CD4-positive, alpha-beta T cell treated with Interleukin-6 at 100 ng/mL for 8 hours (primary cell): ENCODE results near the gene CYP2C19.
"Not testable (repeated sequence)": the region's sequence is repeated elsewhere in the genome, so short reads cannot be mapped to it uniquely, and the experiment has no call there.

Experiments
- DNase-seq: peaks from one replicate; pipeline ENCODE4 v3.0.0-alpha.2; 2020; ENCODE audit warnings: mixed read lengths, low spot score

Gene CYP2C19

DNA sequence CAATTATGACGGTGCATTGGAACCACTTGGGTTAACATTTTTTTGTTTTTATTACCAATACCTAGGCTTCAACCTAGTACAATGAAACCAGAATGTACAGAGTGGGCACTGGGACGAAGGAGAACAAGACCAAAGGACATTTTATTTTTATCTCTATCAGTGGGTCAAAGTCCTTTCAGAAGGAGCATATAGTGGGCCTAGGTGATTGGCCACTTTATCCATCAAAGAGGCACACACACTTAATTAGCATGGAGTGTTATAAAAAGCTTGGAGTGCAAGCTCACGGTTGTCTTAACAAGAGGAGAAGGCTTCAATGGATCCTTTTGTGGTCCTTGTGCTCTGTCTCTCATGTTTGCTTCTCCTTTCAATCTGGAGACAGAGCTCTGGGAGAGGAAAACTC is at the start of gene CYP2C19:
Gene CYP2C19 (plus strand): TSS at position 289 of the 400 bp plus-strand sequence. CDS start 25 bp downstream, at position 314.
- DNase-seq = no peak

DNA sequence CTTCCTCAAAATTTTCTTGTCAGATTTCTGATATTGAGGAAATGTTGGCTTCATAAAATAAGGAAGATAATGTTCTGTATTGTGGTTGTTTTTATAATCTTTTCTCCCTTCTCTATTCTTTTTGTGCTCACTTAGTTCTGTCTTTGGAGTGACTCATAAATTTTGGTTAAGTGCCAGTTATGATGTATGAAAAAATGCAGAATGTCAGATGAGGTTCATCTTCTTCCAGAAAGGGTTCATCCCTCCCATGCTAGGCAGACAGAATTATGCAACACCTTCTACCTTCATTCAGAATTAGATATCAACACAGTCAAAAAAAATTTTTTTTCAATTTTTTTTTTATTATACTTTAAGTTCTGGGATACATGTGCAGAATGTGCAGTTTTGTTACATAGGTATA is 36.6 kb upstream of the CYP2C19 start:
- no peak for DNase-seq

DNA sequence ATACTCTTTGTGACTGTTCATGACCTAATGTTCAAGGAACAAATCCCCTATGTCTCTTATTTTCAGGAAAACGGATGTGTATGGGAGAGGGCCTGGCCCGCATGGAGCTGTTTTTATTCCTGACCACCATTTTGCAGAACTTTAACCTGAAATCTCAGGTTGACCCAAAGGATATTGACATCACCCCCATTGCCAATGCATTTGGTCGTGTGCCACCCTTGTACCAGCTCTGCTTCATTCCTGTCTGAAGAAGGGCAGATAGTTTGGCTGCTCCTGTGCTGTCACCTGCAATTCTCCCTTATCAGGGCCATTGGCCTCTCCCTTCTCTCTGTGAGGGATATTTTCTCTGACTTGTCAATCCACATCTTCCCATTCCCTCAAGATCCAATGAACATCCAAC is 27.3 kb upstream of the CYP2C19 start:
- DNase-seq = no peak

DNA sequence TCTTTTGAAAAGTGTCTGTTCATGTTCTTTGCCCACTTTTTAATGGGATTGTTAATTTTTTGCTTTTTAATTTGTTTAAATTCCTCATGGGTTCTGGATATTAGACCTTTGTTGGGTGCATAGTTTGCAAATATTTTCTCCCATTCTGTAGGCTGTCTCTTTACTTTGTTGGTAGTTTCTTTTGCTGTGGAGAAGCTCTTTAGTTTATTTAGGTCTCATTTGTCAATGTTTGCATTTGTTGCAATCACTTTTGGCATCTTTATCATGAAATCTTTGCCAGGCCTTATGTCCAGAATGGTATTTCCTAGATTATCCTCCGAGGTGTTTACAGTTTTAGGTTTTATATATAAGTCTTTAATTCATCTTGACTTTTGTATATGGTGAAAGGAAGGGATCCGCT is 23.9 kb upstream of the CYP2C19 start:
- DNase-seq = no peak

DNA sequence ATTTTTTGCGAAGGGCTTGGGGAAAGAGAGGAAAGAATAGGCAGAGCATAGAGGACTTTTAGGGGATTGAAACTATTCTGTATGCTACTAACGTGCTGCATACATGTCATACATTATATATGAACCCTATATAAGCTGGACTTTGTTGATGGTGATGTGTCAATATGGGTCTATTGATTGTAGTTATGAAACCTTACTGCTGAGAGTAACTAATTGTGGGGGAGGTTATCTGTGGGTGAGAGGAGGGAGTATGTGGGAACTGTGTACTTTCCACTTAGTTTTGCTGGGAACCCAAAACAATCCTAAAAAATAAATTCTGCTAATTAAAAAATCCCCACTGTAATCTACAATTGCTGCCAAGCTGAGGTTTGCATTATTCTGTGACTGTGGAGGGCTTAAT is 15.3 kb upstream of the CYP2C19 start:
- DNase-seq = no peak

DNA sequence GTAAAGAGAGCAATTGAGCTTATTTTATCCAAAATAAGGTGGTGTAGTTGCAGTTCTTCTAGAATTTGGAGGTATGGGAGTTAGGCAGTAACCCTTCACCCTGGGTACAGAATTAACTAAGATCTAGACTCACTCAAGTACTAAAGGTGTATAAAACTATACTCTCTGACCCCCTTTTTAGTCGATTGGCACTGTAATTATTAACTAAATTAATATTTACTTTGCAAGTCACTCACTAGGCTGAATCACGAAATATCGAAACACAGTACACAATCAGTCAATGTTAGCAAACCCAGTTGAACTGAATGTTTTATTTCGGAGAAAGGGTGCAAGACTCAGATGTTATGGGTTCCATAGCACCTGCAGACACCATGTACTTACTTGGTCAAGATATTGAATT is 14.6 kb upstream of the CYP2C19 start:
- DNase-seq = no peak

DNA sequence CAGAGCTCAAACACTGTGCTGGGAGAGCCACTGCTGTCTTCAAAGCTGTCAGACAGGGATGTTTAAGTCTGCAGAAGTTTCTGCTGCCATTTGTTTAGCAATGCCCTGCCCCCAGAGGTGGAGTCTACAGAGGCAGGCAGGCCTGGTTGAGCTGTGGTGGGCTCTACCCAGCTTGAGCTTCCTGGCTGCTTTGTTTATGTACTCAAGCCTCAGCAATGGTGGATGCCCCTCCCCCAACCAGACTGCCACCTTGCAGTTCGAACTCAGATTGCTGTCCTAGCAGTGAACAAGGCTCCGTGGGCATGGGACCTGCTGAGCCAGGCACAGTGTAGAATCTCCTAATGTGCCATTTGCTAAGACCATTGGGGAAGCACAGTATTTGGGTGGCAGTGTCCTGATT is 4.6 kb upstream of the CYP2C19 start:
- DNase-seq = no peak

DNA sequence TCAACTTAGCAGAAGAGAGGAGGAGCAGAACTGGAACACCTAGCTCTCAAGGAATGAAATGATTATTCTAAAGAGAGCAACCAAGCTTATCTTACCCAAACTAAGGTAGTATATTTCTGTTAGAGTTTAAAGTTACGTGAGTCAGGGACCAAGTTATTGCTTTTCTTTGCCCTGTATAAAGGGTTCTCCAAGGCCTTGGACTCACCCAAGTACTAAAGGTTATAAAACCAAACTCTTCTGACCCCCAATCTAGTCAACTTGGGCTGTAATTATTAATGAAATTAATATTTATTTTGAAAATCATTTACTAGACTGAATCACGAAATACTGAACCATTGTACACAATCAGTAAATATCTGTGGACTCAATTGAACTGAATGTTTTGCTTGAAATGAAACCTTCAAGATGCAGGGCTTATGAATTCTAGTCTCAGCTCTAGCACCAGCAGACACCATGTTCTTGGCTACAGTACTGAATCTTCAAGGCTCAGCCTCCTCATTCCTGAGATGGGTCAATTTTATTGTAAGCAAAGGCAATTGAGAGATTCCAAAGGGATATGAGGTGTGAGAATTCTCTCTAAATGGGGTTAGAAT is 1.8 kb upstream of the CYP2C19 start:
- no peak for DNase-seq

DNA sequence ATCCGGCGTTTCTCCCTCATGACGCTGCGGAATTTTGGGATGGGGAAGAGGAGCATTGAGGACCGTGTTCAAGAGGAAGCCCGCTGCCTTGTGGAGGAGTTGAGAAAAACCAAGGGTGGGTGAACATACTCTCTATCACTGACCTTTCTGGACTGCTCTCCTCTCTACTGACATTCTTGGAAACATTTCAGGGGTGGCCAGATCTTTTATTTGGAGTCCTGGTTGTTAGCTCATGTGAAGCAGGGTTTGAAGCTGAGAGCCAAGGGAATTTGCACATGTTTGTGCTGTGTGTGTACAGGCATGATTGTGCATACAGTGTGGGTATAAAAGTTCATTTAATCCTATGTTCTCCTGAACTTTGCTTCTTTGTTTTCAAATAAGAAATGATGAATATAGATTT is 12.9 kb downstream of the CYP2C19 start:
- not testable (repeated sequence) for DNase-seq

DNA sequence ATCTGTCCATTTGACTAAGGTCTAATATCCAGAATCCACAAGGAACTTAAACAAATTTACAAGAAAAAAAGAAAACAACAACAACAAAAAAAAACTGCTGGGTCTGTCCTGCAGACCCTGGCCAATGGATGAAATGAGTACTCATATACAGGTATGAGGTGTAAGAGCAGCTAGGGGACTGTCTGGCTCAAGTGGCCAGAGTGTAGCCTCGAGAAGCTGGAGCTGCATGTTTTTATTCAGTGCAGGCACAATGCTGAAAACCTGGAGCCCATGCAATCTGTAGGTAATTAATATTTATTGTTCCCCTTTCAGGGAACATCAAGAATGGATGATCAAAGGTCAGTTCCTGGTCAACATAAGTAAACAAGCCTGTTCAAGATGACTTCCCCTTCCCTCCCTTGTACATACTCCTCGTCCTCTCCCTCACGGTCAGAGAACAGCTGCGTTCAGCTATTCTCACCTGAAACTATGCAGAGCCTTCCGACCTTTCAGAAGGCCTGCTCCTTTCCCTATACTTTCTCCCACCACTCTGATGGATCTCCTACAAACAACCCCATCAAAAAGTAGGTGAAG is 15.5 kb downstream of the CYP2C19 start:
- no peak for DNase-seq

DNA sequence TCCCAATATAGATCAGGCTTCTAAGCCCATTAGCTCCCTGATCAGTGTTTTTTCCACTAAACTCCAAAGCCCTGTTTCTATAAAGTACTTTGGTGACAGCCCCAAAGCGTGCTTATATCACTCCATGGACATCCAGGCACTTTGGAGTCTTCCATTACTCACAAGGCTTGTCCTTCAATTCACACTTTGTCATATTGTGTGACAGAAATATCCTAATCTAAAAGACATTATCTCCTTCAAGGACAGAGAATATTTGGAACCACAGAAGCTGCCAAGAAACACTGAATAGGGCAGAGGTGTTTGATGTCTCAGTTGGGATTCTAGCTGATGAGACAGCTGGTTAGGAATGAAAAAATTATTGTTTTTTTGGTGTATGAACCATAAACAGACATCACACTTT is 18.4 kb downstream of the CYP2C19 start:
- no peak for DNase-seq

DNA sequence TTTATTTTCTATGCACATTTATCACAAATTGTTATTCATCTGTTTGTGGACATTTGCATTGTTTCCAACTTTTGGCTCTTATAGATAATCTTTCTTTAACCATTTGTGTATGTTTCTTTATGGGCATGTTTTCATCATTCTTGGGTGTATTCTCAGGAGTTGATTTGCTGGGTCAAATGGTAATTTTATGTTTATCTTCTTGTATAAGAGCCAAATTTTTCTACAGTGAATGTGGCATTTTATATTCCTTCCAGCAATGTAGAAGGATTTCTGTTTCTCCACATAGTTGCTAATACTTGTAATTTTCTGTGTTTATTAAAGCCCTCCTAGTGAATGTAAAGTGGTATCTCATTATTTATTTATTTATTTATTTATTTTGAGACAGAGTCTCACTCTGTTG is 21.8 kb downstream of the CYP2C19 start:
- DNase-seq = no peak

DNA sequence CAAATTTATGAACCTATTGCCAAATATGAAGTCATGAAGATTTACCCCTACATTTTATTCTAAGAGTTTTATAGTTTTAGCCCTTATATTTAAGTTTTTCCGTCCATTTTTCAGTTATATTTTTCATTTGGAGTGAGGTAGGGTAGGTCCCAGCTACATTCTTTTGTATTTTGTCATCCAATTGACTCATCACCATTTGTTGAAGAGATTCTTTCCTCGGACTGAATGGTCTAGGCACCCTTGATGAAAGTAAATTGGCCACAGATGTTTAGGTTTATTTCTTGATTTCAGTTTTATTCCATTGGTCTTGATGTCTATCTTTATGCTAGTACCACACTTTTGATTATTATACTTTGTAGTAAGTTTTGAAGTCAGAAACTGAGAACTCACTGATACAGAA is 22.7 kb downstream of the CYP2C19 start:
- DNase-seq = no peak

DNA sequence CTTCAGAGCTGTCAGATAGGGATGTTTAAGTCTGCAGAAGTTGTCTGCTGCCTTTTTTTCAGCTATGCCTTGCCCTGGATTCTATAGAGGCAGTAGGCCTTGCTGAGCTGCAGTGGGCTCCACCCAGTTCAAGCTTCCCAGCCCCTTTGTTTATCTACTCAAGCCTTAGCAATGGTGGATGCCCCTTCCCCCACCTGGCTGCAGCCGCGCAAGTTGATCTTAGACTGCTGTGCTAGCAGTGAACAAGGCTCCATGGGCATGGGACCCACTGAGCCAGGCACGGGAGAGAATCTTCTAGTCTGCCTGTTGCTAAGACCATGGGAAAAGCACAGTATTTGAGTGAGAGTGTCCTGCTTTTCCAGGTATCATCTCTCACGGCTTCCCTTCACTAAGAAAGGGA is 38.1 kb downstream of the CYP2C19 start:
- DNase-seq = not testable (repeated sequence)

DNA sequence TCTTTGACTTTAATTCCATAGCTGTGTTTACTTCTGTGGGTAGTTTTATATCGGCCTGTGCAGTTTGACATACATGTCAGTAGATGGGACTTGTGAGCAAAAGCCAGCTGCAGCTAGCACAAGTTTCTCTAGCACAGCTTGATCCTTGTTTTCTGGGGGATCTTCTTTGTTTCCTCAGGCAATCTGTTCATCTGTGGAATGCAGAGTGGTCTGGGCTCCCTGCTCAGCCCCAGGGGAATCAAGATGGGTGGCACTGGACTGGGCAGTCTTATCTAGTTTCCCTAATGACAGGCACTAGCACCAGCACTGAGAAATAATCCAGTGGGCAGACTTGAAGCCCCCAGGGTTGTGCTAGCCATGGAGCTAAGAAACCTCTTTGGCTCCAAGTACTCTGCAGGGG is 40.8 kb downstream of the CYP2C19 start:
- DNase-seq = no peak

DNA sequence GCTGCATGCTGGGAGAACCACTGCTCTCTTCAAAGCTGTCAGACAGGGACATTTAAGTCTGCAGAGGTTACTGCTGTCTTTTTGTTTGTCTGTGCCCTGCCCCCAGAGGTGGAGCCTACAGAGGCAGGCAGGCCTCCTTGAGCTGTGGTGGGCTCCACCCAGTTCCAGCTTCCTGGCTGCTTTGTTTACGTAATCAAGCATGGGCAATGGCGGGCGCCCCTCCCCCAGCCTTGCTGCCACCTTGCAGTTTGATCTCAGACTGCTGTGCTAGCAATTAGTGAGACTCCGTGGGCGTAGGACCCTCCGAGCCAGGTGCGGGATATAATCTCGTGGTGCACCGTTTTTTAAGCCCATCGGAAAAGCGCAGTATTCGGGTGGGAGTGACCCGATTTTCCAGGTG is 67.5 kb downstream of the CYP2C19 start:
- DNase-seq = not testable (repeated sequence)

DNA sequence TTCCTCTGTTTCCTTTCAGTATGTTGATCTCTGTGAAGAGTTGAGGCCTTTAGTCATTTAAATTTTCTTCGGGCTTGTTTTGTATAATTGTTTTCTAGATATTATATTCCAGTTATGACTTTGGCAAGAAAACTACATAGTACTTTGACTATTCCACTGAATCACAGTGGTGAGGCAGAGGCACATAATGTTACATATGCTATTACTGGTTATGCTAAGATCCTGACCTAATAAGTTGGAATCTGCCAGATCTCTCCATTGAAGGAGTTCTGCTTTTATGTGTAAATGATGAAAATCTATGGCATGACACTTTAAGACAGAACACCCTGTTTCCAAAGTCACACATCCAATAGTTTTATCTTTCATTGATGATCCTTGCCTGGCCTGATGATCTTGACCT is 83.7 kb downstream of the CYP2C19 start:
- no peak for DNase-seq

DNA sequence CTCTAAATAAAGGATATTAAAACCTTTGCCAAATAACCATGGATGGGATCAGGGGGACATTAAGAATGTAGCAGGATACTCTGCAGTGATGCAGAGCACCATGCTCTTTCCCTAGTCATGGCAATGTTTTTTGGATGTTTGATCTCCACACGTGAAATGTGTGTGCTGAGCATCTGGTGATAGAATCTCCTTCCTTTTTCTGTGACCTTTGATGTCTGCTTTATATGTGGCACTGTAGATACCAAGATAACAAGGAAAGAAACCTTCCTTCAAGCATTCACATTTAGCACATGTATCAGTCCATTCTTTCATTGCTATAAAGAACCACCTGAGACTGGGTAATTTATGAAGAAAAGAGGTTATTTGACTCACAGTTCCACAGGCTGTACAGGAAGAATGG is 88.3 kb downstream of the CYP2C19 start:
- DNase-seq = no peak

DNA sequence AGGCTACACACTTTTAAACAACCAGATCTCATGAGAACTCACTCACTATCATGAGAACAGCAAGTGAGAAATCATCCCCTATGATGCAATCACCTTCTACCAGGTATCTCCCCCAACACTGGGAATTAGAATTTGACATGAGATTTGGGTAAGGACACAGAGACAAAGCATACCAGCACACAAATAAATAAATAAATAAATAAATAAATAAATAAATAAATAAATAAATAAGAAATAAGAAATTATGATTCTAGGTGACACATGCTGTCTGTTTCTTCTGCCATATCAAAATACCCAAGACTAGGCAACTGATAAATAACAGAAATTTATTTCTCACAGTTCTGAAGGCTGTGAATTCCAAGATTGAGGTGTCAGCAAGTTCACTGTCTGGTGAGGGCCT is 88.8 kb downstream of the CYP2C19 start:
- no peak for DNase-seq

DNA sequence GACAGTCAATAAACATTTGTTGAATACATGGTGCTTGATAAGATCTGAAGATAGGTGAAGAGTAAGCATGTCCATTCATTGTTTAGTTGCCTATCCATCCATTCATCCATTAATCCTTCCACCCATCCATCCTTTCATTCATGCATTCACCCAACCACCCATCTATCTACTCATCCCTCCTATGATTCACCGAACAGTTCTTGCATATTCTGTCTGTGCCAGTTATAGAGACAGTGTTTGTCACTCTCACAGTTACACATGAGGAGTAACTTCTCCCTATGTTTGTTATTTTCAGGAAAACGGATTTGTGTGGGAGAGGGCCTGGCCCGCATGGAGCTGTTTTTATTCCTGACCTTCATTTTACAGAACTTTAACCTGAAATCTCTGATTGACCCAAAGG is 90.0 kb downstream of the CYP2C19 start:
- no peak for DNase-seq

DNA sequence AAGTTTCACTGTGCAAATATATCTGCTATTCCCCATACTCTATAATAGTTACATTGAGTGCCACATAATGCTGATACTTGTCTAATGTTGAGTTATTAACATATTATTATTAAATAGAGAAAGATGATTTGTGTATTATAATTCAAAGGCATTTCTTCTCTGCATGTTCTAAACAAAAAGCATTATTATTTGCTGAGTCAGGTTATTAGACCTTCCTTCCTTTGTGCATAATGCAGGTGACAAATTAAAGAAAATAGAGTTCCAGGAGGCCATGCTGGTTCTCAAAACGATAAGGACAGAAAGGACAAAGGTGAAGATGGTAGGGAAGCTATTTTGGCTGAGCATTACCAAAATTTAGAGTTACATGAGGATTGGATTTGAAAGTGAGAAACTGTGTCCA is 90.6 kb downstream of the CYP2C19 start:
- DNase-seq = no peak

DNA sequence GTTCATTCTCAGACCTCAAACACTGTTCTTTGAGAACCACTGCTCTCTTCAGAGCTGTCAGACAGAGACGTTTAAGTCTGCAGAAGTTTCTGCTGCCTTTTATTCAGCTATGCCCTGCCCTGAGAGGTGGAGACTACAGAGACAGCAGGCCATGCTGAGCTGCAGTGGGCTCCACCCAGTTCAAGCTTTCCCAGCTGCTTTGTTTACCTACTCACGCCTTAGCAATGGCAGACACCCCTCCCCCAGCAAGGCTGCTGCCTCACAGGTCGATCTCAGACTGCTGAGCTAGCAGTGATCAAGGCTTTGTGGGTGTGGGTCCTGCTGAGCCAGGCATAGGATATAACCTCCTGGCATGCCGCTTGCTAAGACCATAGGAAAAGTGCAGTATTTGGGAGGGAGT is 95.5 kb downstream of the CYP2C19 start:
- DNase-seq = no peak

DNA sequence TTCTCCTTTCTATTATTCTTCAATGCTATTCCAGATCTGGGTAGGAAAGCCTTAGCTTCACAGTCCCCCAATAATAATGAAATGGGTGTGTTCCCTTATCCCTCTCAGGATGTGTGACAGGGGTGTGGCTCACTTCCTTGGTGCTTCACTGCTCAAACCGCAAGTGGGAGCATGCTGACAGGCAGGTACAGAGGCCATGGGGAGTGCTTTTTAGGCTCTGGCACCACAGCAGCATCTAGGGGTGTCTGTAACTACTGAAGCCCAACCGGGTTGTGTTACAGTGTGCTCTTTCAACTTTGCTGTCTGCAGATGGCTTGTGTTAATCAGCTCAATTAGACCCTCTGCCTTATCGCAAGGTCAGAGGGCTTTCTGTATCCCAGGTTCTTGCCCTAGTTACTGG is 96.6 kb downstream of the CYP2C19 start:
- no peak for DNase-seq

DNA sequence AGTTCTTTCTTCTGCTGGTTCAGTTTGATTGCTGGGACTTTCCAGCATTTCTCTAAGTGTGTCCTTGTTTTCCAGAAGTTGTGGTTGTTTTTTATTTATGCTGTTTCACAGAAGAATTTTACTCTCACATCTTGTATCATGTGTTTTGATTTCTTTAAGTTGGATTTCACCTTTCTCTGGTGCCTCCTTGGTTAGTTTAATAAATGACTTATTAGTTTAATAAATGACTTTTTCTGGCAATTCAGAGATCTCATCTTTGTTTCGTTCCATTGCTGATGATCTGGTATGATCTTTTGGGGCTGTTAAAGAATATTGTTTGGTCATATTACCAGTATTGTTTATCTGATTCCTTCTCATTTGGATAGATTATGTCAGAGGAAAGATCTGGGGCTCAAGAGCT is 116.2 kb downstream of the CYP2C19 start:
- DNase-seq = no peak

DNA sequence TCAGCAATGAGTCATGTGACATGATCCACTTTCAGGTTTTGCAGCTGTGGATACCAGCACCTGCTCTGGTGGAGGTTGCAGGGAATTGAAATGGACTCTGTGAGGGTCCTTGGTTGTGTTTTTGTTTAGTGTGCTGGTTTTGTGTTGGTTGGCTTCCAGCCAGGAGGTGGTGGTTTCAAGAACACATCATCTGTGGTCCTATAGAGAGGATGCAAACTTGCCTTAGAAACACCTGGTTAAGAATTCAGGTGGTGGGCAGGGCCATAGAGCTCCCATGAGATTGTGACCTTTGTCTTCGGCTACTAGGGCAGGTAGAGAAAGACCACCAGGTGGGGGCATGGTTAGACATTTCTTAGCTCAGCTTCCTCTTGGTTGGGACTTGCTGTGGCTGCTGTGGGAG is 116.7 kb downstream of the CYP2C19 start:
- DNase-seq = no peak
